NOMO-1 treated with dmso at 0.1 percent for 144 hours (cell line): ENCODE results near the gene ATAD3A.

Experiments used
- DNase-seq: peaks from one replicate; lab custom pipeline; 2025; ENCODE audit not compliant: unreplicated experiment; lab: John Stamatoyannopoulos, UW

ATAD3A gene

DNA sequence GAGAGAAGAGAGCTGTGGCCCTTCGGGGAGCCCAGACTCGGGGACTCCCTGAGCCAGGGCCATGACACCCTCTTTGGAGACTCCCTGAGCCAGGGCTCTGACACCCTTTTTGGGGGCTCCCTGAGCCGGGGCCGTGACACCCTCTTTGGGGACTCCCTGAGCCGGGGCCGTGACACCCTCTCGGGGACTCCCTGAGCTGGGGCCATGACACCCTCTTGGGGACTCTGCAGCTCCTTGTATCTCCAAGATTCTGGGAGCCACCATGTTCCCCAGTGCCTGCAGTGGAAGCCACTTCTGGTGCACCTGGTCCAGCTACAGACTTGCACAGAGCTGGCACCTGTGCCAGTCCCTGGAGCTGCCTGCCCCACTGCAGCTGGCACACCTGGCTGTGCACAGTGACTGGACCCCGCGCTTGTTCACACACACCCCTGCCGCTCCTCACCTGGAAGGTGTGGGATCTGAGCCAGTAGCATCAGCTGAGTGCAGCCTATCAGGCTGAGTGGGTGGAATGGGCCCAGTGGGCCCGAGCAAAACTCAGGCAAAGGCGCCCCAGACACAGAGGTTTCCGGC, 66.5 kb downstream of the ATAD3A start:
- no peak for DNase-seq

DNA sequence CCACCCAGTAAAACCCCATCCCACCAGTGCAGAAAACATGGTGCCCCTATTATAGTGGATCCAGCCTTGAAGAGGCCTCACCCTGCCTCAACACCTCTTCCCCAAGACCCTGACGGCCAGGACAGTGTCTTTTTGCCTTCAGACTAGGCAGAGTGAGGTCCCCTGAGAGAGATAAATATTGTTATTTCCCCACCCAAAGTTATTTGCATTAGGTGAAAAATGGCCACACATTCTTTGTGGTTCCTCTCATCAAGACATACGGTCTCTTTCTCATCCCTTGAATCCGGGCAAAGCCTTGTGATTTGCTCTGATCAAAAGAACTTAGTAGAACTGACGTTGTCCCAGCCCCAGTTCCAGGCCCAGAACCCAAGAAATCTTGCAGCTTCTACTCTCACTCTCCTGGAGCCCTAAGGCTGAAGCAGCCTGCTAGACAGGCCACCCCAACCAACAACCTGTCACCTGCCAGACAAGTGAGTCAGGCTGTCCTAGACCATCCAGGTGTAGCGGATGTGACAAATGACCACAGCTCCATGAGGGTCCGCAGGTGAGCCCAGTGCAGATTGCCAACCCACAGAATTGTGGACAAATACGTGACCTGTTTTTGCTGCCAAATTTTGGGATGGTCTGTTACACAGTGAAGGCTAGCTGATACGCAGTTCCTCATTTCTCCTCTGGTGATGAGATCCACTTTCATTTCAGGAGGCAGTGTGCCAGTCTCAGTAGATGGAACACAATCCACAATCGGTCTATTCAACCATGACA, 70.8 kb downstream of the ATAD3A start:
- no peak for DNase-seq

GRCh38 chr1:1583347-1584010, 71.5 kb downstream of the ATAD3A start:
- no peak for DNase-seq
